ENCODE measurements around the gene TCAF1.

DNA sequence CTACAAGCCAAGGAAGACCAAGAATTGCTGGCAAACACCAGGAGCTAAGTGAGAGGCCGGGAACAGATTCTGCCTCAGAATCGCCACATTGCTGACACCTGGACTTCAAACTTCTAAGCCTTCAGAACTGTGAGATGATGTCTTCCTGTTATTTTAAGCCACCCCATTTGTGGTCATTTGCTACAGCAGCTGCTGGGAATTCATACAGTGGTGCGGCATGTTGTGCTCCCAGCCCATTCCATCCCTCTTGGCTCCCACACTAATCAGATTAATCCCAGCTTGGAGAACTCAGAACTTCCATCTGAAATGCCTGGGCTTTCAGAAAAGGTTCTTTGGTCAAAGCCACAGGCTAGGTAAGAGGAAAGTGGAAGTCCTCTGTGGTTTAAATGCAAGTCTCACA lies 24.9 kb downstream of the TCAF1 start:
- TF ChIP-seq, protein P1, sequence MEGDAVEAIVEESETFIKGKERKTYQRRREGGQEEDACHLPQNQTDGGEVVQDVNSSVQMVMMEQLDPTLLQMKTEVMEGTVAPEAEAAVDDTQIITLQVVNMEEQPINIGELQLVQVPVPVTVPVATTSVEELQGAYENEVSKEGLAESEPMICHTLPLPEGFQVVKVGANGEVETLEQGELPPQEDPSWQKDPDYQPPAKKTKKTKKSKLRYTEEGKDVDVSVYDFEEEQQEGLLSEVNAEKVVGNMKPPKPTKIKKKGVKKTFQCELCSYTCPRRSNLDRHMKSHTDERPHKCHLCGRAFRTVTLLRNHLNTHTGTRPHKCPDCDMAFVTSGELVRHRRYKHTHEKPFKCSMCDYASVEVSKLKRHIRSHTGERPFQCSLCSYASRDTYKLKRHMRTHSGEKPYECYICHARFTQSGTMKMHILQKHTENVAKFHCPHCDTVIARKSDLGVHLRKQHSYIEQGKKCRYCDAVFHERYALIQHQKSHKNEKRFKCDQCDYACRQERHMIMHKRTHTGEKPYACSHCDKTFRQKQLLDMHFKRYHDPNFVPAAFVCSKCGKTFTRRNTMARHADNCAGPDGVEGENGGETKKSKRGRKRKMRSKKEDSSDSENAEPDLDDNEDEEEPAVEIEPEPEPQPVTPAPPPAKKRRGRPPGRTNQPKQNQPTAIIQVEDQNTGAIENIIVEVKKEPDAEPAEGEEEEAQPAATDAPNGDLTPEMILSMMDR (IDR thresholded peaks at IDR 0.05) = no peak
- no peak for TF ChIP-seq POLR2A (IDR thresholded peaks at IDR 0.05)
- no peak for TF ChIP-seq POLR2AphosphoS5 (IDR thresholded peaks at IDR 0.05)
